K562 (cell line): ENCODE data around the gene REEP2. TPM values are rescaled to one million over a fixed set of nuclear protein-coding genes. Genes with fewer than 3 reads are reported as not detected.

Experiments used
- BACH1 ChIP-seq: fragments of 200-800 bp; sonication (Bioruptor generic); IDR thresholded peaks from 2 replicates; pipeline ENCODE4 v1.6.1; 2016; ENCODE audit warnings: missing genetic modification characterization, missing compliant biosample characterization
- GABPB1 ChIP-seq: sonication (generic); formaldehyde crosslinking; IDR thresholded peaks from 2 replicates; pipeline ENCODE4 v1.8.0; 2022; ENCODE audit warnings: mild to moderate bottlenecking, missing genetic modification reagents
- GTF2F1 ChIP-seq: IDR thresholded peaks from 2 replicates; pipeline ENCODE4 v1.6.1; 2011; ENCODE audit warnings: low read depth, low read length, improper control_type of control experiment
- HNRNPLL ChIP-seq: fragments of 200-400 bp; formaldehyde crosslinking; IDR thresholded peaks from 2 replicates; pipeline ENCODE4 v1.6.1; 2017; ENCODE audit warnings: low read length, low read depth, mild to moderate bottlenecking; ENCODE audit not compliant: poor library complexity, severe bottlenecking
- HNRNPUL1 ChIP-seq: fragments of 200-400 bp; formaldehyde crosslinking; IDR thresholded peaks from 2 replicates; pipeline ENCODE4 v1.6.1; 2017; ENCODE audit warnings: low read length
- JUN ChIP-seq, 2 experiments: sonication (generic) in 1 of 2; formaldehyde crosslinking in 1 of 2; IDR thresholded peaks; 2 replicates each; pipeline versions ENCODE4 v1.6.1 to v1.8.0; 2012 to 2022; ENCODE audit warnings: borderline replicate concordance in 2 of 2, mild to moderate bottlenecking in 2 of 2, improper control_type of control experiment in 1 of 2, low read depth in 1 of 2, low read length in 1 of 2, missing genetic modification reagents in 1 of 2
- KDM2B ChIP-seq: fragments of 250-450 bp; sonication (Bioruptor Pico); IDR thresholded peaks from 2 replicates; pipeline ENCODE4 v1.8.0; 2021; ENCODE audit warnings: mild to moderate bottlenecking, moderate library complexity
- NCOA6 ChIP-seq: fragments of 450-650 bp; IDR thresholded peaks from 2 replicates; pipeline ENCODE4 v1.6.1; 2017; ENCODE audit warnings: mild to moderate bottlenecking
- POLR3A ChIP-seq: IDR thresholded peaks from 2 replicates; pipeline ENCODE4 v1.6.1; 2011; ENCODE audit warnings: borderline replicate concordance, mild to moderate bottlenecking, moderate library complexity; ENCODE audit not compliant: insufficient read length, insufficient read depth; ENCODE audit errors: extremely low read depth
- SAFB2 ChIP-seq: fragments of 200-400 bp; formaldehyde crosslinking; IDR thresholded peaks from 2 replicates; pipeline ENCODE4 v1.6.1; 2018; ENCODE audit warnings: borderline replicate concordance, low read length, low read depth, moderate library complexity; ENCODE audit not compliant: severe bottlenecking
- SMARCA4 ChIP-seq: fragments of 450-650 bp; IDR thresholded peaks from 2 replicates; pipeline ENCODE4 v1.6.1; 2016
- SRSF3 ChIP-seq: fragments of 200-400 bp; formaldehyde crosslinking; IDR thresholded peaks from 2 replicates; pipeline ENCODE4 v1.6.1; 2016; ENCODE audit warnings: mild to moderate bottlenecking, low read length, moderate library complexity; ENCODE audit not compliant: insufficient read depth
- TFAM ChIP-seq: fragments of 250-450 bp; sonication (Bioruptor Pico); conservative IDR thresholded peaks from 2 replicates; pipeline ENCODE4 v1.5.0; 2021; ENCODE audit warnings: mild to moderate bottlenecking, moderate library complexity
- XRCC5 ChIP-seq: fragments of 200-400 bp; formaldehyde crosslinking; IDR thresholded peaks from 2 replicates; pipeline ENCODE4 v1.6.1; 2017; ENCODE audit warnings: low read depth, mild to moderate bottlenecking, low read length
- ZNF146 ChIP-seq: IDR thresholded peaks from one replicate; pipeline ENCODE4 v1.6.1; 2018; ENCODE audit warnings: missing compliant biosample characterization; ENCODE audit not compliant: unreplicated experiment
- ZNF184 ChIP-seq: sonication (generic); formaldehyde crosslinking; IDR thresholded peaks from 2 replicates; pipeline ENCODE4 v1.5.0; 2020; ENCODE audit warnings: missing genetic modification reagents
- ZNF263 ChIP-seq: sonication (generic); formaldehyde crosslinking; IDR thresholded peaks from 2 replicates; pipeline ENCODE4 v1.8.0; 2022; ENCODE audit warnings: mild to moderate bottlenecking, missing genetic modification reagents, borderline replicate concordance
- ZNF551 ChIP-seq: fragments of 250-450 bp; sonication (Bioruptor Pico); IDR thresholded peaks from 2 replicates; pipeline ENCODE4 v1.5.0; 2021; ENCODE audit warnings: mild to moderate bottlenecking, moderate library complexity
- polyA plus RNA-seq, 8 experiments: library from polyadenylated mRNA; depleted of rRNA in 4 of 8; stranded (reverse) in 5 of 8; unstranded in 3 of 8; fragments of >200 nt; fragmentation: Nextera tagmentation in 2 of 8; fragmentation: Illumina TruSeq in 1 of 8; extraction: Ambion mirVana in 2 of 8; extraction: Trizol in 1 of 8; gene quantifications; 2 replicates each; pipeline versions ENCODE4 v1.2.1 to v1.2.3, GENCODE V29; 2011 to 2014; ENCODE audit warnings: inconsistent platforms in 1 of 8, missing spikeins in 1 of 8
- total RNA-seq, 7 experiments: library from RNA; depleted of rRNA in 6 of 7; stranded (reverse); fragments of >200 nt in 6 of 7; fragmentation: Illumina TruSeq in 2 of 7; extraction: Trizol in 2 of 7; gene quantifications; 2 replicates each; pipeline versions ENCODE4 v1.2.1 to v1.2.3, GENCODE V29; 2011 to 2021; ENCODE audit warnings: low replicate concordance in 1 of 7
- TF ChIP-seq, protein P1 (sequence below): fragments of 250-450 bp; sonication (Bioruptor Pico); IDR thresholded peaks from 2 replicates; pipeline ENCODE4 v1.5.0; 2020; ENCODE audit warnings: mild to moderate bottlenecking
- TF ChIP-seq, protein P2 (sequence below): fragments of 450-650 bp; IDR thresholded peaks from 2 replicates; pipeline ENCODE4 v1.7.1; 2018; ENCODE audit warnings: mild to moderate bottlenecking, low read depth; ENCODE audit not compliant: partially characterized antibody
- TF ChIP-seq, protein P3 (sequence below), 3 experiments: IDR thresholded peaks in 2 of 3; conservative IDR thresholded peaks in 1 of 3; 2 replicates each; pipeline ENCODE4 v1.5.1; 2011 to 2012; ENCODE audit warnings: low read length in 3 of 3, mild to moderate bottlenecking in 3 of 3, control low read depth in 2 of 3, improper control_type of control experiment in 1 of 3, inconsistent platforms in 1 of 3, low read depth in 1 of 3, mixed read lengths in 1 of 3, moderate library complexity in 1 of 3; ENCODE audit not compliant: insufficient read depth in 2 of 3

The REEP2 gene
- total and polyA plus RNA-seq, 9 of the 15 experiments (the other 6 are each of a cell fraction or from before 2014, with no cell fraction given) = 0.03 to 1.1 (median 0.12) TPM; not detected in 1

DNA sequence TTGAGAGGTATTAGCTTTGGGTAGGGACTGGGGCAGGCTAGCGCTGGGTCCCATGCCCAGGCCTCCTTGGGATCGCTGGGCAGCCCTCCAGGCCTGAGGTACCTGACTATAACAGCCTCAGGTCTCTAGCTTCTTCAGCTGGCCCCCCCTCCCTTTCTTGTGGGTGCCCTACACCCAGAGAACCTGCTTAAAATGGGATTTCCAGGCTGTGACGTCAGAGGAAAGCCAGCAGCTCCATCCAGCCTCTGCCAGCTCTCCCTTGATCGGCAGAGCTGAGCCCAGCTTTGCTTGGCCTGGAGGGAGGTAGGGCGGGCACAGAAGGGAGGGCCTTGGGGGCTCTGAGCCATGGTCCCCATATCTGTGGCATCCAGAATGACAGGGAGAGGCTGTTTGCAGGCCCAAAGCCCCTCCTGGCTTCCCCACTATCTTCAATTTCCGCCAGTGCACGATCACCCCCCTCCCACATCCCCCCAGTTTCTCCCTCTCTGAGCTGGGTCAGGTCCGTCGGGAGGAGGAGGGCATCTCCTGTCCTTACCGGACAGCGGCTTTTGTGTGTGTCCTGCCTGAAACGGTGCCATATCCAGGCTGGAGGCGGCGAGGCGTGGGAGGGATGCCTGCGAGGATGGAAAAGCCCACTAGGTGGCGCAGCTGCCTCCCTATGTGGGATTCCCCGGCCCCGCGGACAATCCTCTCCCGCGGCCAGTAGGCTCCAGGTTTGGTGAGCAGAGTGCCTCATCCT, 10.8 kb downstream of the REEP2 start (continued):
- TF ChIP-seq HNRNPLL = no peak
- TF ChIP-seq, protein P1, sequence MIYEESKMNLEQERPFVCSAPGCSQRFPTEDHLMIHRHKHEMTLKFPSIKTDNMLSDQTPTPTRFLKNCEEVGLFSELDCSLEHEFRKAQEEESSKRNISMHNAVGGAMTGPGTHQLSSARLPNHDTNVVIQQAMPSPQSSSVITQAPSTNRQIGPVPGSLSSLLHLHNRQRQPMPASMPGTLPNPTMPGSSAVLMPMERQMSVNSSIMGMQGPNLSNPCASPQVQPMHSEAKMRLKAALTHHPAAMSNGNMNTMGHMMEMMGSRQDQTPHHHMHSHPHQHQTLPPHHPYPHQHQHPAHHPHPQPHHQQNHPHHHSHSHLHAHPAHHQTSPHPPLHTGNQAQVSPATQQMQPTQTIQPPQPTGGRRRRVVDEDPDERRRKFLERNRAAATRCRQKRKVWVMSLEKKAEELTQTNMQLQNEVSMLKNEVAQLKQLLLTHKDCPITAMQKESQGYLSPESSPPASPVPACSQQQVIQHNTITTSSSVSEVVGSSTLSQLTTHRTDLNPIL (CRISPR knock-in tag) = no peak
- no peak for TF ChIP-seq GTF2F1
- no peak for TF ChIP-seq ZNF551 (CRISPR knock-in tag)
- TF ChIP-seq SMARCA4 = no peak; the same call in 1 of the 2 replicates
- peak; percentile 58; the same call in 1 of the 2 replicates for TF ChIP-seq ZNF263 (CRISPR knock-in tag)
- no peak for TF ChIP-seq ZNF146 (CRISPR knock-in tag)
- no peak for TF ChIP-seq KDM2B (CRISPR knock-in tag)
- no peak for TF ChIP-seq NCOA6
- TF ChIP-seq, protein P2, sequence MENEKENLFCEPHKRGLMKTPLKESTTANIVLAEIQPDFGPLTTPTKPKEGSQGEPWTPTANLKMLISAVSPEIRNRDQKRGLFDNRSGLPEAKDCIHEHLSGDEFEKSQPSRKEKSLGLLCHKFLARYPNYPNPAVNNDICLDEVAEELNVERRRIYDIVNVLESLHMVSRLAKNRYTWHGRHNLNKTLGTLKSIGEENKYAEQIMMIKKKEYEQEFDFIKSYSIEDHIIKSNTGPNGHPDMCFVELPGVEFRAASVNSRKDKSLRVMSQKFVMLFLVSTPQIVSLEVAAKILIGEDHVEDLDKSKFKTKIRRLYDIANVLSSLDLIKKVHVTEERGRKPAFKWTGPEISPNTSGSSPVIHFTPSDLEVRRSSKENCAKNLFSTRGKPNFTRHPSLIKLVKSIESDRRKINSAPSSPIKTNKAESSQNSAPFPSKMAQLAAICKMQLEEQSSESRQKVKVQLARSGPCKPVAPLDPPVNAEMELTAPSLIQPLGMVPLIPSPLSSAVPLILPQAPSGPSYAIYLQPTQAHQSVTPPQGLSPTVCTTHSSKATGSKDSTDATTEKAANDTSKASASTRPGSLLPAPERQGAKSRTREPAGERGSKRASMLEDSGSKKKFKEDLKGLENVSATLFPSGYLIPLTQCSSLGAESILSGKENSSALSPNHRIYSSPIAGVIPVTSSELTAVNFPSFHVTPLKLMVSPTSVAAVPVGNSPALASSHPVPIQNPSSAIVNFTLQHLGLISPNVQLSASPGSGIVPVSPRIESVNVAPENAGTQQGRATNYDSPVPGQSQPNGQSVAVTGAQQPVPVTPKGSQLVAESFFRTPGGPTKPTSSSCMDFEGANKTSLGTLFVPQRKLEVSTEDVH = peak; percentile 49
- TF ChIP-seq, protein P3, sequence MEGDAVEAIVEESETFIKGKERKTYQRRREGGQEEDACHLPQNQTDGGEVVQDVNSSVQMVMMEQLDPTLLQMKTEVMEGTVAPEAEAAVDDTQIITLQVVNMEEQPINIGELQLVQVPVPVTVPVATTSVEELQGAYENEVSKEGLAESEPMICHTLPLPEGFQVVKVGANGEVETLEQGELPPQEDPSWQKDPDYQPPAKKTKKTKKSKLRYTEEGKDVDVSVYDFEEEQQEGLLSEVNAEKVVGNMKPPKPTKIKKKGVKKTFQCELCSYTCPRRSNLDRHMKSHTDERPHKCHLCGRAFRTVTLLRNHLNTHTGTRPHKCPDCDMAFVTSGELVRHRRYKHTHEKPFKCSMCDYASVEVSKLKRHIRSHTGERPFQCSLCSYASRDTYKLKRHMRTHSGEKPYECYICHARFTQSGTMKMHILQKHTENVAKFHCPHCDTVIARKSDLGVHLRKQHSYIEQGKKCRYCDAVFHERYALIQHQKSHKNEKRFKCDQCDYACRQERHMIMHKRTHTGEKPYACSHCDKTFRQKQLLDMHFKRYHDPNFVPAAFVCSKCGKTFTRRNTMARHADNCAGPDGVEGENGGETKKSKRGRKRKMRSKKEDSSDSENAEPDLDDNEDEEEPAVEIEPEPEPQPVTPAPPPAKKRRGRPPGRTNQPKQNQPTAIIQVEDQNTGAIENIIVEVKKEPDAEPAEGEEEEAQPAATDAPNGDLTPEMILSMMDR (IDR thresholded peaks at IDR 0.05 in 2 of 3, conservative IDR thresholded peaks at IDR 0.05 in 1 of 3; ENCODE audit: insufficient read depth in 2 of 3, low read depth in 1 of 3, low read length in 3 of 3) = peak; percentile 96 to 98 (median 97)
- no peak for TF ChIP-seq ZNF184 (CRISPR knock-in tag)
- peak; percentile 63; the same call in 1 of the 2 replicates for TF ChIP-seq GABPB1 (CRISPR knock-in tag)
- no peak for TF ChIP-seq BACH1
- no peak for TF ChIP-seq SAFB2
- TF ChIP-seq SRSF3 = no peak
- TF ChIP-seq XRCC5 = peak; percentile 90
- no peak for TF ChIP-seq POLR3A
- peak; percentile 39; the same call in 1 of the 2 replicates for TF ChIP-seq JUN (IDR thresholded peaks at IDR 0.05; ENCODE audit: borderline replicate concordance, low read depth, low read length)
- TF ChIP-seq JUN (CRISPR knock-in tag; IDR thresholded peaks at IDR 0.05; ENCODE audit: borderline replicate concordance) = no peak
- no peak for TF ChIP-seq TFAM
- no peak for TF ChIP-seq HNRNPUL1
